Ovary (tissue), 3 donors: ENCODE data around the gene SCN2B.

Experiments used
- POLR2A ChIP-seq: fragments of 450-650 bp; IDR thresholded peaks from one replicate; pipeline ENCODE4 v1.6.1; 2017; ENCODE audit warnings: antibody characterized with exemption, mild to moderate bottlenecking, moderate library complexity
- TF ChIP-seq, protein P1 (sequence below), 3 donors: fragments of 450-650 bp in 2 of 3; fragments of 200-600 bp in 1 of 3; IDR thresholded peaks; one replicate each; pipeline versions ENCODE4 v1.5.1 to v1.8.0; 2016 to 2022; ENCODE audit warnings: antibody characterized with exemption in 3 of 3, mild to moderate bottlenecking in 1 of 3
- donor health status: DM: no; HTN: no; CAD: no.

DNA sequence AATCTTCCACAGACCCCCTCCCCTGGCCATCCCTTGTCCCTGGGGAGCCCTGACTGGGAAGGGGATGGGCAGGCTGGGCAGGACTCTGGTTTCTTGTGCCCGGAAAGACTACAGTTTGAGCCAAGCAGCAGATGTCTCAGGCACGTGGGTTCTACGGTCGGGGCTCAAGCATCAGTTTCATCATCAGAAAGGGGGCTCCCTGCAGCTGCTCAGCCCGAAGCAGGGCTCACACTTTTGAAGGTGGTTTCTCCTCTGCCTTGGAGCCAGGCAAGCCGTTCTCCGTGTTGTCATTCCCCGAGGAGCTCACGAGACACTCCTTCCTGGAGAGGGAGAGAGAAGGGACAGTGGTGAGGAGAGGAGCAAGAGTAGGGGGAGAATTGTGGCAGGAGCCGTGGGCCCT is 39.6 kb downstream of the SCN2B start:
- TF ChIP-seq, protein P1, sequence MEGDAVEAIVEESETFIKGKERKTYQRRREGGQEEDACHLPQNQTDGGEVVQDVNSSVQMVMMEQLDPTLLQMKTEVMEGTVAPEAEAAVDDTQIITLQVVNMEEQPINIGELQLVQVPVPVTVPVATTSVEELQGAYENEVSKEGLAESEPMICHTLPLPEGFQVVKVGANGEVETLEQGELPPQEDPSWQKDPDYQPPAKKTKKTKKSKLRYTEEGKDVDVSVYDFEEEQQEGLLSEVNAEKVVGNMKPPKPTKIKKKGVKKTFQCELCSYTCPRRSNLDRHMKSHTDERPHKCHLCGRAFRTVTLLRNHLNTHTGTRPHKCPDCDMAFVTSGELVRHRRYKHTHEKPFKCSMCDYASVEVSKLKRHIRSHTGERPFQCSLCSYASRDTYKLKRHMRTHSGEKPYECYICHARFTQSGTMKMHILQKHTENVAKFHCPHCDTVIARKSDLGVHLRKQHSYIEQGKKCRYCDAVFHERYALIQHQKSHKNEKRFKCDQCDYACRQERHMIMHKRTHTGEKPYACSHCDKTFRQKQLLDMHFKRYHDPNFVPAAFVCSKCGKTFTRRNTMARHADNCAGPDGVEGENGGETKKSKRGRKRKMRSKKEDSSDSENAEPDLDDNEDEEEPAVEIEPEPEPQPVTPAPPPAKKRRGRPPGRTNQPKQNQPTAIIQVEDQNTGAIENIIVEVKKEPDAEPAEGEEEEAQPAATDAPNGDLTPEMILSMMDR (IDR thresholded peaks at IDR 0.05), result no peak
- TF ChIP-seq POLR2A, result no peak
